Small intestine (tissue), 7 donors: ENCODE data around the gene NUTF2. TPM values are rescaled to one million over a fixed set of nuclear protein-coding genes. Genes with fewer than 3 reads are reported as not detected.
"Not testable (repeated sequence)": the region's sequence is repeated elsewhere in the genome, so short reads cannot be mapped to it uniquely, and the experiment has no call there.

Experiments used
- DNase-seq, 2 donors: peaks; one replicate each; pipeline versions ENCODE4 v3.0.0 to v3.0.0-alpha.2; 2013
- FAIRE-seq: peaks from 2 replicates; lab custom pipeline; 2012; peaks lifted over from hg19 to GRCh38; lab: Jason Lieb, UNC
- H3K27ac ChIP-seq, 3 donors: one replicate each; pipeline ENCODE4 v1.5.1; 2013; ENCODE audit warnings: low read length in 2 of 3, mild to moderate bottlenecking in 2 of 3, control low read depth in 1 of 3, inconsistent platforms in 1 of 3, low read depth in 1 of 3, moderate library complexity in 1 of 3
- H3K27me3 ChIP-seq, 3 donors: one replicate each; pipeline ENCODE4 v1.6.1; 2013; ENCODE audit warnings: low read length in 3 of 3, inconsistent platforms in 1 of 3; ENCODE audit not compliant: control insufficient read depth in 3 of 3, insufficient read depth in 3 of 3
- H3K36me3 ChIP-seq, 3 donors: one replicate each; pipeline ENCODE4 v1.6.1; 2013; ENCODE audit warnings: low read length in 3 of 3, inconsistent platforms in 1 of 3, low read depth in 1 of 3, mild to moderate bottlenecking in 1 of 3, moderate library complexity in 1 of 3; ENCODE audit not compliant: control insufficient read depth in 3 of 3, insufficient read depth in 2 of 3
- H3K4me1 ChIP-seq, 3 donors: one replicate each; pipeline ENCODE4 v1.6.1; 2013; ENCODE audit warnings: low read length in 2 of 3, inconsistent platforms in 1 of 3, low read depth in 1 of 3, mild to moderate bottlenecking in 1 of 3, moderate library complexity in 1 of 3; ENCODE audit not compliant: control insufficient read depth in 3 of 3, insufficient read depth in 2 of 3
- H3K4me3 ChIP-seq, 3 donors: one replicate each; pipeline ENCODE4 v1.5.1; 2013; ENCODE audit warnings: low read length in 3 of 3, control low read depth in 1 of 3, inconsistent platforms in 1 of 3, low read depth in 1 of 3, mild to moderate bottlenecking in 1 of 3, moderate library complexity in 1 of 3
- H3K9me3 ChIP-seq, 2 donors: one replicate each; pipeline ENCODE4 v1.6.1; 2013; ENCODE audit warnings: low read depth in 1 of 2, low read length in 1 of 2; ENCODE audit not compliant: control insufficient read depth in 2 of 2, insufficient read depth in 1 of 2
- WGBS, 3 donors: extraction: QIAGEN DNeasy Blood & Tissue Kit; methylation state at CpG; one replicate each; pipeline ENCODE4 v1.1.7; 2013; 5-methylcytosine and 5-hydroxymethylcytosine counted together
- polyA plus RNA-seq, 4 donors: library from polyadenylated mRNA; stranded (reverse) in 3 of 4; unstranded in 1 of 4; fragments of 200-250 nt in 3 of 4; fragments of 120-200 nt in 1 of 4; gene quantifications; one replicate each; pipeline versions ENCODE4 v1.2.1 to v1.2.3, GENCODE V29; 2013
- donor health status: healthy with polysubstance abuse.
- donor health status: control.
- donor health status: control.
- donor health status: Bipolar disorder and iron deficiency.
- donor health status: healthy.

Gene NUTF2
- polyA plus RNA-seq, 4 donors: 77.3 to 115 (median 102) TPM

DNA sequence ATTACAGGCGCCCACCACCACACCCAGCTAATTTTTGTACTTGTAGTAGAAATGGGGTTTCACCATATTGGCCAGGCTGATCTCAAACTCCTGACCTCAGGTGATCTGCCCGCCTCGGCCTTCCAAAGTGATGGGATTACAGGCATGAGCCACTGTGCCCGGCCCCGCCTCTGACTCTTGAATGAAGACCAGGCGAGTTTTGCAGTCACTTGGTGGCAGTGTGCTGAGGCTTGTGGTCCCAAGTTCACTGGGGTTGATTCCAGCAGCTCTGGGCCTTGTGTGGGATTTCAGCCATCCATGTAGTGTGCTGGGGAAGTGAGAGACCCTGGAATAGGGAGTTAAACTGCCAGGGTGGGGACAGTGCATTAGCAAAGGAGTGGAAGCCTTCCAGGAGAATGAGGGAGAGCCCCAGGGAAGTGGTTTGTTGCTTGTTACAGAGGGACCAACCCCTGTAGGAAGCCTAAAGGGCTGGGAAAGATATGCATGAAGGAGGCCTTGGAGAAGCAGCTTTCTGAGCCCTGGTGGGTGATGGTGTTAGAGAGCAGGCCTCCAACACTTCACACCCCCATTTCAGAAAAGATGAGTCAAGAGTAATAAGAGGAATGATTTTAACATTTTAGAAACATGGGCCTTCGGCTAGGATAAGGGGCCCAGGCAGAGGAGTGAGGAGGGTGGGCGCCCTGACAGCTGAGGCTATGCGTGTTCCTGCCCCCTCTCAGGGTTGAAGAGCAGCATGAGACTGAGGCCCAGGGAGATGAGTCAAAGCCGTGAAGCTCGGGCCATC, 60.9 kb downstream of the NUTF2 start:
- H3K9me3 ChIP-seq: no peaks in the 10 kb centered on the region
- DNase-seq (no peak), FAIRE-seq (no peak)
- WGBS, 3 donors: 89 to 91% (median 90%) methylated on average over 11 of the region's 11 CpGs
- no peaks in the 10 kb centered on the region for H3K4me1 ChIP-seq
- H3K27me3 ChIP-seq: no peaks in the 10 kb centered on the region
- H3K36me3 ChIP-seq: peaks cover 3 to 54% (median 7%) of the 10 kb centered on the region in 3 donors
- H3K27ac ChIP-seq: no peak overlapping the region
- no peak overlapping the region for H3K4me3 ChIP-seq

DNA sequence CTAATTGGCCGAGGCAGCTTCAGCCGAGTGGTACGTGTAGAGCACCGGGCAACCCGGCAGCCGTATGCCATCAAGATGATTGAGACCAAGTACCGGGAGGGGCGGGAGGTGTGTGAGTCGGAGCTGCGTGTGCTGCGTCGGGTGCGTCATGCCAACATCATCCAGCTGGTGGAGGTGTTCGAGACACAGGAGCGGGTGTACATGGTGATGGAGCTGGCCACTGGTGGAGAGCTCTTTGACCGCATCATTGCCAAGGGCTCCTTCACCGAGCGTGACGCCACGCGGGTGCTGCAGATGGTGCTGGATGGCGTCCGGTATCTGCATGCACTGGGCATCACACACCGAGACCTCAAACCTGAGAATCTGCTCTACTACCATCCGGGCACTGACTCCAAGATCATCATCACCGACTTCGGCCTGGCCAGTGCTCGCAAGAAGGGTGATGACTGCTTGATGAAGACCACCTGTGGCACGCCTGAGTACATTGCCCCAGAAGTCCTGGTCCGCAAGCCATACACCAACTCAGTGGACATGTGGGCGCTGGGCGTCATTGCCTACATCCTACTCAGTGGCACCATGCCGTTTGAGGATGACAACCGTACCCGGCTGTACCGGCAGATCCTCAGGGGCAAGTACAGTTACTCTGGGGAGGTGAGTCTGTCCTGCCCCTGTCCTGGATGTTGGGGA, 62.5 kb downstream of the NUTF2 start:
- peaks cover 3 to 48% (median 7%) of the 10 kb centered on the region in 3 donors for H3K36me3 ChIP-seq
- no peak for FAIRE-seq
- H3K27me3 ChIP-seq: no peaks in the 10 kb centered on the region
- H3K4me3 ChIP-seq: no peak overlapping the region
- no peaks in the 10 kb centered on the region for H3K9me3 ChIP-seq
- H3K27ac ChIP-seq: no peak overlapping the region
- no peaks in the 10 kb centered on the region for H3K4me1 ChIP-seq
- 97% methylated on average over 36 of the region's 36 CpGs for WGBS, 3 donors
- no peak for DNase-seq

DNA sequence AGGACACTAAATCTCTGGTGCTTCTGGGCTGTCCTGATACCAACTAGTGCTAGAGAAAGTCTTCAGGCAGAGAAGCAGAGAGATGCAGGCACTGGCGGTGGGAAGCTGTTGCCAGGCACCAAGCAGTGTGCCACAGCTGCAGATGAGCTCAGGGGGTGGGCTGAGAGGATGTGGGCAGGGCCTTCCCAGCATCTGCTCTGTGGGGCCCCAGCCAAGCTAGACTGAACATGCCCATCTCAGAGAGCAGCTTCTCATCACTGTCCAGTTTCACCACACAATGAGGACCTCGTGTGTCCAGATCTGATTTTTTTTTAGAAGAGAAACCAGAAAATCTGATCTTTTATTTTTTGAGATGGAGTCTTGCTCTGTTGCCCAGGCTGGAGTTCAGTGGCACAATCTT, 63.4 kb downstream of the NUTF2 start:
- H3K9me3 ChIP-seq: no peaks in the 10 kb centered on the region
- H3K36me3 ChIP-seq: peaks cover 3 to 52% (median 7%) of the 10 kb centered on the region in 3 donors
- H3K27me3 ChIP-seq: no peaks in the 10 kb centered on the region
- FAIRE-seq (no peak), DNase-seq (no peak)
- H3K4me3 ChIP-seq: no peak overlapping the region
- no peak overlapping the region for H3K27ac ChIP-seq
- no peaks in the 10 kb centered on the region for H3K4me1 ChIP-seq
- WGBS, 3 donors: 47 to 82% (median 74%) methylated on average over 2 of the region's 2 CpGs

DNA sequence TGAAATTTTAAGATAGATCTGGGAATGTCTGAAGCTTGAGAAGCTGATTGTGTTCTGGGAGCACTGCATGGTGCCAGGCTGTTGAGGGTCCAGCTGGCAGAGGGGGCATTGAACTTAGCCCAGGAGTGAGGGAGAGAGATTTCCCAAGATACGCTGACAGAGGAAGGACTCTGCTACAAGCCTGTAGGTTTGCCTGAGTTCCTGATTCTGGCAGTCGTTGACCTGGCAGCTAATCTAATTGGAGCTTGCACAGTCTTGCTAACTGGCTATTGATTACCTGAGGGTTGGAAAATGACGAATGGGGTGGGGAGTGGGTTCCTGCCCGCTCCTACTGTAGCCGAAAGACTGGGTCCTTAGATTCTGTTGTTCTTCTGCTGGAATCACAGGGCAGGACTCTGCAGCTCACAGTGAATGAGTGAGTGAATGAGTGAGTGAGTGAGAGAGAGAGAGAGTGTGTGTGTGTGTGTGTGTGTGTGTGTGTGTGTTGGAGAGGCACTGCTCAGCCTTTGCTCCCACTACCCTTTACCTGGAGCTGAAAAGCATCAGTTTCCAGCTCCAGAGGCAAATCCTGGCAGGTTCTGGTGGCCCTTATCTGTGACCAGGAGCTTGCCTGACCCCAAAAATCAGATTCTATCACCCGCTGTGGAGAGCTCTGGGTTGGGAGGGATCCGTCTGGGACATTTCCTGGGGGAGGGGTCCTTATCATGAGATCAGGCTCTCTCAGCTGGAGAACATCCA, 68.2 kb downstream of the NUTF2 start:
- WGBS, 3 donors: 79 to 82% (median 82%) methylated on average over 7 of the region's 7 CpGs
- no peak for FAIRE-seq
- Histone ChIP-seq H3K4me1 (peaks cover 0 to 3% (median 0%) of the 10 kb centered on the region in 3 donors), H3K36me3 (peaks cover 0 to 77% (median 5%) of the 10 kb centered on the region in 3 donors), H3K27ac (no peak overlapping the region), H3K9me3 (no peaks in the 10 kb centered on the region), H3K4me3 (no peak overlapping the region), H3K27me3 (no peaks in the 10 kb centered on the region)
- DNase-seq: no peak

DNA sequence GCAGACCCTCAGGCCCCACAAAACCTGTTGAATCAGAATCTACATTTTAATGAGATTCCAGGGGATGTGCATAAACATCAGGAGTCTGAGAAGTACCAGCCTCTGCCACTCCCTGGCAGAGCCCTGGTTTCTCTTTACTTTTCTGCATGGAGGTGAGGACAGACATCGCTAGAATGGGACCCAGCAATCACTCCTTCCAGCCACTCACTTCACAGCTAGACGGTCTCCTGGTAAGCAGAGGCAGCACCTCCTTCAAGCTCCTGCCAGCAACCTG, 68.7 kb downstream of the NUTF2 start:
- H3K36me3 ChIP-seq: peaks cover 0 to 76% (median 5%) of the 10 kb centered on the region in 3 donors
- WGBS, 3 donors: 88 to 100% methylated on average over 1 to 2 of the region's 2 CpGs; no CpG with 5 or more reads in 1 of the 3 donors
- DNase-seq, H3K9me3 ChIP-seq, H3K27me3 ChIP-seq, H3K4me3 ChIP-seq, H3K27ac ChIP-seq, FAIRE-seq, H3K4me1 ChIP-seq: not testable (repeated sequence)

DNA sequence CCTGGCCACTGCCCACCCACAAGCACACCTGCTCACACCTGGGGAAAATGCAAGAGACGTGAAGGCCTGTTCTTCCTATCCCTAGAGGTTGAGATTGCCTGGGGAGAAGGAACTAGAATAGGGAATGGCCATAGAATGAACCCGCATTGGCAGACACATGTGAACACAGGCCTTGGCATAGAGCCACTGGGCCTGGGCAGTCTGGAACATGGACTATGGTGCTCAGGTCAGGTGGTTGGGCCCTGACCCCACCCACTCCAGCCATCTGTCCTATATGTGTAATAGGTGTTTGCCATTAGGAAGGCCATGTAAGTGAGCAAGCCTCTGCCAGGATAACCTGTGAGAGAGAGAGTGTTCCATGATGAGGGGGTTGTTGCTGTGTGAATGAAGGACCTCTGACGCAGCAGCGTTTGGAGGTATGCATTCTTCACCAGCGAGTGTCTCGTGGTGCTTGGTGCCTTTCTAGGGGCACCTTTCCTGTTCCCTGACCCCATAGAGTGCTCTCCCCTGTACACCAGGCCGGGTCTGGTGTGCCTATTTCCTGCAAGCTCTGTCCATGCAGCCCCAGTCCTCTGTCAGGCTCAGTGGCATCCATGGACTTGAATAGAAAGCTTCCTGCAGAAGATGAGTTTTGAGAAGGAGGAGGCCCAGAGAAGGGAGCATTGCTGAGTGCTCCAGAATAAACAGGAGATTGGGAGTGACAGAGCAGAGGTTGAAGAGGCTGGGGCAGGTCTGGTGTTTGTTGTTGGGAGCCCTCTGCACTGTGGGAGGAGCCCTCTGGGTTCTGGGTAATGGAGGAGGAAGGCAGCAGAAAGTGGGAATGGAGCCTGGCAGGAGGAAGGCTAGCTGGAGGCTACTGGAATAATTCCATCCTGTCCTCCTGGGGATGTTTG, 69.3 kb downstream of the NUTF2 start:
- no peaks in the 10 kb centered on the region for H3K9me3 ChIP-seq
- H3K4me3 ChIP-seq: no peak overlapping the region
- no peak overlapping the region for H3K27ac ChIP-seq
- peak; percentile 31 to 78 for DNase-seq
- no peak for FAIRE-seq
- peaks cover 0 to 75% (median 5%) of the 10 kb centered on the region in 3 donors for H3K36me3 ChIP-seq
- peaks cover 0 to 3% (median 0%) of the 10 kb centered on the region in 3 donors for H3K4me1 ChIP-seq
- no peaks in the 10 kb centered on the region for H3K27me3 ChIP-seq
- WGBS, 3 donors: 77 to 80% (median 78%) methylated on average over 7 of the region's 7 CpGs

DNA sequence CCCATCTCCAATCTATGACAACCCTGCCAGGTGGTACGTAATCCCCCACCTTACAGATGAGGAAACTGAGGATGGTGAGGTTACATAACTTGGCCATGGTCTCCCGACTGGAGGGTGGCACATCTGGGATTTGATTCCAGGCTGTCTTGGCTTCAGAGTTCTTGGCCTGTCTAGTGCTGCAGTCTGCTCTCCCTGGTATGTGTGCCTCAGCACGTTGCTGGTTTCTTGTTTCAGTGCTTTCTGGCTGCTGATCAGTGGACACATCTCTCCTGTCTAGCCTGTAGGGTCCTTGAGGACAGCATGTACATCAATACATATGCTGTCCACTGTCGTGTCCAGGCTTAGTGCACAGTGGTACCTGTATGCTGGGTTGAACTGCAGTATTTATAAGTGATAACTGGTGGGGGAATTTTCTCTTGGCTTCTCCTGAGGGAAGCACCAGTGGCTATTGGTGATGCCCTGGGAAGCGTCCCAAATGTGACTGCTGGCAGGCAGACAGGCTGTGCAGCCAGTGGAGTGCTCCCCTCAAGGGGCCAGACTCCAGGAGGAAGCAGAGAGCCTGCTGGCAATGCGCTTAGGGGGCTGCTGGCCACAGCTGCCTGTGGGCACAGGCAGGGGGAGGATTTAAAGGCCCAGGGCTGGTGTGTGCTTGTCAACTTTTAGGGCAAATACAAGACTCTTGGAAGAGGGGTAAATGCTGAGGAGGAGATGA, 70.6 kb downstream of the NUTF2 start:
- 73 to 85% (median 82%) methylated on average over 6 of the region's 6 CpGs for WGBS, 3 donors
- H3K27me3 ChIP-seq: no peaks in the 10 kb centered on the region
- DNase-seq (no peak), FAIRE-seq (no peak)
- no peaks in the 10 kb centered on the region for H3K9me3 ChIP-seq
- peaks cover 0 to 3% (median 0%) of the 10 kb centered on the region in 3 donors for H3K4me1 ChIP-seq
- H3K4me3 ChIP-seq: no peak overlapping the region
- H3K36me3 ChIP-seq: peaks cover 0 to 77% (median 5%) of the 10 kb centered on the region in 3 donors
- H3K27ac ChIP-seq: no peak overlapping the region
